Hematopoietic multipotent progenitor cell treated with erythropoietin and hydrocortisone succinate and interleukin-3 and kit ligand, for 15 days (in vitro differentiated cells): ENCODE data around the gene STN1.

ENCODE experiments used
- DNase-seq: peaks from one replicate; pipeline ENCODE4 v3.0.0-alpha.2; 2015; ENCODE audit warnings: low spot score

The STN1 gene

GRCh38 chr10:103894441-103894864 lies 23.5 kb downstream of the STN1 start:
- no peak for DNase-seq

GRCh38 chr10:103893817-103894216 lies 24.2 kb downstream of the STN1 start:
- DNase-seq: no peak

GRCh38 chr10:103892181-103892580 lies 25.8 kb downstream of the STN1 start:
- no peak for DNase-seq

GRCh38 chr10:103890688-103891087 lies 27.3 kb downstream of the STN1 start:
- DNase-seq: no peak

GRCh38 chr10:103890194-103890658 lies 27.8 kb downstream of the STN1 start:
- no peak for DNase-seq

GRCh38 chr10:103889121-103889720 lies 28.8 kb downstream of the STN1 start:
- no peak for DNase-seq

GRCh38 chr10:103888113-103888841 lies 29.7 kb downstream of the STN1 start:
- DNase-seq: peak; percentile 63

GRCh38 chr10:103885617-103886016 lies 32.4 kb downstream of the STN1 start:
- DNase-seq: no peak

GRCh38 chr10:103884681-103885139 lies 33.3 kb downstream of the STN1 start:
- peak; percentile 59 for DNase-seq

GRCh38 chr10:103882285-103883007 lies 35.5 kb downstream of the STN1 start:
- DNase-seq: no peak

GRCh38 chr10:103881416-103882284 lies 36.3 kb downstream of the STN1 start:
- DNase-seq: no peak

- DNase-seq: no peak
Observed at GRCh38 chr10:103879831-103880230, 38.2 kb downstream of the STN1 start.

GRCh38 chr10:103879409-103879808 lies 38.6 kb downstream of the STN1 start:
- no peak for DNase-seq

GRCh38 chr10:103877861-103878260 lies 40.1 kb downstream of the STN1 start:
- DNase-seq: no peak

GRCh38 chr10:103876155-103876554 lies 41.8 kb downstream of the STN1 start:
- no peak for DNase-seq

GRCh38 chr10:103874730-103875129 lies 43.3 kb downstream of the STN1 start:
- no peak for DNase-seq

GRCh38 chr10:103872137-103872931 lies 45.6 kb downstream of the STN1 start:
- DNase-seq: no peak

GRCh38 chr10:103871006-103871405 lies 47.0 kb downstream of the STN1 start:
- DNase-seq: no peak

- DNase-seq: no peak
Observed at GRCh38 chr10:103870516-103870915, 47.5 kb downstream of the STN1 start.

- DNase-seq: no peak
Observed at GRCh38 chr10:103869336-103869735, 48.6 kb downstream of the STN1 start.

- DNase-seq: no peak
Observed at GRCh38 chr10:103868200-103868599, 49.8 kb downstream of the STN1 start.
